ENCODE measurements around the gene KCNJ10. TPM values are rescaled to one million over a fixed set of nuclear protein-coding genes. Genes with fewer than 3 reads are reported as not detected.
A peak's percentile ranks its signal among the peaks of the same experiment; 100 is the strongest.

Gene KCNJ10
- total and polyA plus RNA-seq, 2 of the 13 experiments (the other 11 are each of a cell fraction or from before 2014, with no cell fraction given): 4.4 to 10.3 TPM

- TF ChIP-seq, protein P1, sequence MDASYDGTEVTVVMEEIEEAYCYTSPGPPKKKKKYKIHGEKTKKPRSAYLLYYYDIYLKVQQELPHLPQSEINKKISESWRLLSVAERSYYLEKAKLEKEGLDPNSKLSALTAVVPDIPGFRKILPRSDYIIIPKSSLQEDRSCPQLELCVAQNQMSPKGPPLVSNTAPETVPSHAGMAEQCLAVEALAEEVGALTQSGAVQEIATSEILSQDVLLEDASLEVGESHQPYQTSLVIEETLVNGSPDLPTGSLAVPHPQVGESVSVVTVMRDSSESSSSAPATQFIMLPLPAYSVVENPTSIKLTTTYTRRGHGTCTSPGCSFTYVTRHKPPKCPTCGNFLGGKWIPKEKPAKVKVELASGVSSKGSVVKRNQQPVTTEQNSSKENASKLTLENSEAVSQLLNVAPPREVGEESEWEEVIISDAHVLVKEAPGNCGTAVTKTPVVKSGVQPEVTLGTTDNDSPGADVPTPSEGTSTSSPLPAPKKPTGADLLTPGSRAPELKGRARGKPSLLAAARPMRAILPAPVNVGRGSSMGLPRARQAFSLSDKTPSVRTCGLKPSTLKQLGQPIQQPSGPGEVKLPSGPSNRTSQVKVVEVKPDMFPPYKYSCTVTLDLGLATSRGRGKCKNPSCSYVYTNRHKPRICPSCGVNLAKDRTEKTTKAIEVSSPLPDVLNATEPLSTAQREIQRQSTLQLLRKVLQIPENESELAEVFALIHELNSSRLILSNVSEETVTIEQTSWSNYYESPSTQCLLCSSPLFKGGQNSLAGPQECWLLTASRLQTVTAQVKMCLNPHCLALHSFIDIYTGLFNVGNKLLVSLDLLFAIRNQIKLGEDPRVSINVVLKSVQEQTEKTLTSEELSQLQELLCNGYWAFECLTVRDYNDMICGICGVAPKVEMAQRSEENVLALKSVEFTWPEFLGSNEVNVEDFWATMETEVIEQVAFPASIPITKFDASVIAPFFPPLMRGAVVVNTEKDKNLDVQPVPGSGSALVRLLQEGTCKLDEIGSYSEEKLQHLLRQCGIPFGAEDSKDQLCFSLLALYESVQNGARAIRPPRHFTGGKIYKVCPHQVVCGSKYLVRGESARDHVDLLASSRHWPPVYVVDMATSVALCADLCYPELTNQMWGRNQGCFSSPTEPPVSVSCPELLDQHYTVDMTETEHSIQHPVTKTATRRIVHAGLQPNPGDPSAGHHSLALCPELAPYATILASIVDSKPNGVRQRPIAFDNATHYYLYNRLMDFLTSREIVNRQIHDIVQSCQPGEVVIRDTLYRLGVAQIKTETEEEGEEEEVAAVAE (CRISPR knock-in tag; IDR thresholded peaks at IDR 0.05; ENCODE audit: borderline replicate concordance): no peak
- peak; percentile 45; the same call in 1 of the 2 replicates for TF ChIP-seq ELF1 (CRISPR knock-in tag; IDR thresholded peaks at IDR 0.05)
- no peak for TF ChIP-seq ZNF367 (CRISPR knock-in tag; IDR thresholded peaks at IDR 0.05; ENCODE audit: borderline replicate concordance)
- peak; percentile 23; the same call in 1 of the 2 replicates for TF ChIP-seq HDAC1 (CRISPR knock-in tag; IDR thresholded peaks at IDR 0.05)
- TF ChIP-seq ZNF878 (CRISPR knock-in tag; IDR thresholded peaks at IDR 0.05): peak; percentile 31; the same call in 1 of the 2 replicates
- no peak for TF ChIP-seq DNMT3B (CRISPR knock-in tag; conservative IDR thresholded peaks at IDR 0.05)
- TF ChIP-seq, protein P2, sequence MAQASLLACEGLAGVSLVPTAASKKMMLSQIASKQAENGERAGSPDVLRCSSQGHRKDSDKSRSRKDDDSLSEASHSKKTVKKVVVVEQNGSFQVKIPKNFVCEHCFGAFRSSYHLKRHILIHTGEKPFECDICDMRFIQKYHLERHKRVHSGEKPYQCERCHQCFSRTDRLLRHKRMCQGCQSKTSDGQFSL (CRISPR knock-in tag; IDR thresholded peaks at IDR 0.05): no peak
- TF ChIP-seq KLF6 (CRISPR knock-in tag; IDR thresholded peaks at IDR 0.05): peak; percentile 70; the same call in 1 of the 2 replicates
- TF ChIP-seq RXRA (CRISPR knock-in tag; IDR thresholded peaks at IDR 0.05): peak; percentile 82; the same call in 1 of the 2 replicates
- TF ChIP-seq ZNF235 (CRISPR knock-in tag; IDR thresholded peaks at IDR 0.05; ENCODE audit: borderline replicate concordance): no peak
- no peak for TF ChIP-seq SRY (CRISPR knock-in tag; IDR thresholded peaks at IDR 0.05)
- TF ChIP-seq BRD4 (CRISPR knock-in tag; IDR thresholded peaks at IDR 0.05): no peak
- no peak for TF ChIP-seq ZNF276 (CRISPR knock-in tag; IDR thresholded peaks at IDR 0.05; ENCODE audit: low read depth)
- TF ChIP-seq BORCS8-MEF2B (CRISPR knock-in tag; IDR thresholded peaks at IDR 0.05): peak; percentile 44; the same call in 1 of the 2 replicates
- TF ChIP-seq, protein P3, sequence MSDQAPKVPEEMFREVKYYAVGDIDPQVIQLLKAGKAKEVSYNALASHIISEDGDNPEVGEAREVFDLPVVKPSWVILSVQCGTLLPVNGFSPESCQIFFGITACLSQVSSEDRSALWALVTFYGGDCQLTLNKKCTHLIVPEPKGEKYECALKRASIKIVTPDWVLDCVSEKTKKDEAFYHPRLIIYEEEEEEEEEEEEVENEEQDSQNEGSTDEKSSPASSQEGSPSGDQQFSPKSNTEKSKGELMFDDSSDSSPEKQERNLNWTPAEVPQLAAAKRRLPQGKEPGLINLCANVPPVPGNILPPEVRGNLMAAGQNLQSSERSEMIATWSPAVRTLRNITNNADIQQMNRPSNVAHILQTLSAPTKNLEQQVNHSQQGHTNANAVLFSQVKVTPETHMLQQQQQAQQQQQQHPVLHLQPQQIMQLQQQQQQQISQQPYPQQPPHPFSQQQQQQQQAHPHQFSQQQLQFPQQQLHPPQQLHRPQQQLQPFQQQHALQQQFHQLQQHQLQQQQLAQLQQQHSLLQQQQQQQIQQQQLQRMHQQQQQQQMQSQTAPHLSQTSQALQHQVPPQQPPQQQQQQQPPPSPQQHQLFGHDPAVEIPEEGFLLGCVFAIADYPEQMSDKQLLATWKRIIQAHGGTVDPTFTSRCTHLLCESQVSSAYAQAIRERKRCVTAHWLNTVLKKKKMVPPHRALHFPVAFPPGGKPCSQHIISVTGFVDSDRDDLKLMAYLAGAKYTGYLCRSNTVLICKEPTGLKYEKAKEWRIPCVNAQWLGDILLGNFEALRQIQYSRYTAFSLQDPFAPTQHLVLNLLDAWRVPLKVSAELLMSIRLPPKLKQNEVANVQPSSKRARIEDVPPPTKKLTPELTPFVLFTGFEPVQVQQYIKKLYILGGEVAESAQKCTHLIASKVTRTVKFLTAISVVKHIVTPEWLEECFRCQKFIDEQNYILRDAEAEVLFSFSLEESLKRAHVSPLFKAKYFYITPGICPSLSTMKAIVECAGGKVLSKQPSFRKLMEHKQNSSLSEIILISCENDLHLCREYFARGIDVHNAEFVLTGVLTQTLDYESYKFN (CRISPR knock-in tag; conservative IDR thresholded peaks at IDR 0.05): peak; percentile 80
- peak; percentile 62; the same call in 1 of the 2 replicates for TF ChIP-seq THAP11 (CRISPR knock-in tag; IDR thresholded peaks at IDR 0.05)
- TF ChIP-seq ZNF30 (CRISPR knock-in tag; IDR thresholded peaks at IDR 0.05): no peak
- TF ChIP-seq MAX (IDR thresholded peaks at IDR 0.05): peak; percentile 95
- no peak for TF ChIP-seq ZNF468 (CRISPR knock-in tag; IDR thresholded peaks at IDR 0.05)
- TF ChIP-seq RAD21 (CRISPR knock-in tag; IDR thresholded peaks at IDR 0.05): no peak
- TF ChIP-seq, protein P4, sequence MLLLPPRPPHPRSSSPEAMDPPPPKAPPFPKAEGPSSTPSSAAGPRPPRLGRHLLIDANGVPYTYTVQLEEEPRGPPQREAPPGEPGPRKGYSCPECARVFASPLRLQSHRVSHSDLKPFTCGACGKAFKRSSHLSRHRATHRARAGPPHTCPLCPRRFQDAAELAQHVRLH (CRISPR knock-in tag; IDR thresholded peaks at IDR 0.05; ENCODE audit: borderline replicate concordance, low read depth): 0 out of 2 replicates have a peak, but pooled peaks have one; percentile 38
These were observed 99.0 kb downstream of the KCNJ10 start (continued) for GRCh38 chr1:159970932-159971342.

Data from HepG2 (cell line).